ENCODE data around the gene UTP18.
"Not testable (repeated sequence)": the region's sequence is repeated elsewhere in the genome, so short reads cannot be mapped to it uniquely, and the experiment has no call there.

Gene UTP18

GRCh38 chr17:51325471-51325870 is 65.1 kb downstream of the UTP18 start:
- Histone ChIP-seq H3K4me3 (IDR thresholded peaks at IDR 0.05; ENCODE audit: insufficient read depth, low read depth, low read length) (no peak overlapping the region), H3K4me2 (no peak overlapping the region), H4K20me1 (ENCODE audit: insufficient read depth) (no peaks in the 10 kb centered on the region), H3K27ac (no peak overlapping the region), H3K4me1 (ENCODE audit: low read depth, poor library complexity, severe bottlenecking) (no peaks in the 10 kb centered on the region), H2AFZ (ENCODE audit: low read depth) (no peak overlapping the region), H3K79me2 (ENCODE audit: insufficient read depth, low read depth) (no peaks in the 10 kb centered on the region), H3K27me3 (ENCODE audit: insufficient read depth, low read depth) (no peaks in the 10 kb centered on the region), H3K36me3 (ENCODE audit: insufficient read depth) (no peaks in the 10 kb centered on the region), H3K9ac (no peak overlapping the region)
- no peak for TF ChIP-seq CTCF (conservative IDR thresholded peaks at IDR 0.05; ENCODE audit: low read depth, low read length)

GRCh38 chr17:51330861-51331503 is 70.6 kb downstream of the UTP18 start:
- H2AFZ ChIP-seq (ENCODE audit: low read depth); H3K27ac ChIP-seq; H3K36me3 ChIP-seq (ENCODE audit: insufficient read depth); H3K4me2 ChIP-seq; H3K79me2 ChIP-seq (ENCODE audit: insufficient read depth, low read depth); H3K4me3 ChIP-seq (IDR thresholded peaks at IDR 0.05; ENCODE audit: insufficient read depth, low read depth, low read length); H3K27me3 ChIP-seq (ENCODE audit: insufficient read depth, low read depth); H3K4me1 ChIP-seq (ENCODE audit: low read depth, poor library complexity, severe bottlenecking); H4K20me1 ChIP-seq (ENCODE audit: insufficient read depth); H3K9ac ChIP-seq: not testable (repeated sequence)

GRCh38 chr17:51335006-51335590 is 74.8 kb downstream of the UTP18 start:
- Histone ChIP-seq H3K36me3 (ENCODE audit: insufficient read depth) (no peaks in the 10 kb centered on the region), H3K27me3 (ENCODE audit: insufficient read depth, low read depth) (no peaks in the 10 kb centered on the region), H2AFZ (ENCODE audit: low read depth) (no peak overlapping the region), H4K20me1 (ENCODE audit: insufficient read depth) (no peaks in the 10 kb centered on the region), H3K4me2 (no peak overlapping the region), H3K4me3 (IDR thresholded peaks at IDR 0.05; ENCODE audit: insufficient read depth, low read depth, low read length) (no peak overlapping the region), H3K4me1 (ENCODE audit: low read depth, poor library complexity, severe bottlenecking) (no peaks in the 10 kb centered on the region), H3K9ac (no peak overlapping the region), H3K27ac (no peak overlapping the region), H3K79me2 (ENCODE audit: insufficient read depth, low read depth) (no peaks in the 10 kb centered on the region)
- no peak for TF ChIP-seq CTCF (conservative IDR thresholded peaks at IDR 0.05; ENCODE audit: low read depth, low read length)

GRCh38 chr17:51335883-51336822 is 75.8 kb downstream of the UTP18 start:
- H3K27ac ChIP-seq: no peak overlapping the region

More at GRCh38 chr17:51335883-51336822, 75.8 kb downstream of the UTP18 start:
- no peaks in the 10 kb centered on the region for H3K36me3 ChIP-seq (ENCODE audit: insufficient read depth)
- H3K9ac ChIP-seq: no peak overlapping the region
- H3K79me2 ChIP-seq (ENCODE audit: insufficient read depth, low read depth): no peaks in the 10 kb centered on the region
- H3K4me3 ChIP-seq (IDR thresholded peaks at IDR 0.05; ENCODE audit: insufficient read depth, low read depth, low read length): no peak overlapping the region
- no peaks in the 10 kb centered on the region for H4K20me1 ChIP-seq (ENCODE audit: insufficient read depth)
- no peak overlapping the region for H3K4me2 ChIP-seq
- no peaks in the 10 kb centered on the region for H3K4me1 ChIP-seq (ENCODE audit: low read depth, poor library complexity, severe bottlenecking)
- H3K27me3 ChIP-seq (ENCODE audit: insufficient read depth, low read depth): no peaks in the 10 kb centered on the region
- H2AFZ ChIP-seq (ENCODE audit: low read depth): no peak overlapping the region
- TF ChIP-seq CTCF (conservative IDR thresholded peaks at IDR 0.05; ENCODE audit: low read depth, low read length): no peak

All from KMS-11 (cell line).